ENCODE results near the gene IL9.

The IL9 gene

DNA sequence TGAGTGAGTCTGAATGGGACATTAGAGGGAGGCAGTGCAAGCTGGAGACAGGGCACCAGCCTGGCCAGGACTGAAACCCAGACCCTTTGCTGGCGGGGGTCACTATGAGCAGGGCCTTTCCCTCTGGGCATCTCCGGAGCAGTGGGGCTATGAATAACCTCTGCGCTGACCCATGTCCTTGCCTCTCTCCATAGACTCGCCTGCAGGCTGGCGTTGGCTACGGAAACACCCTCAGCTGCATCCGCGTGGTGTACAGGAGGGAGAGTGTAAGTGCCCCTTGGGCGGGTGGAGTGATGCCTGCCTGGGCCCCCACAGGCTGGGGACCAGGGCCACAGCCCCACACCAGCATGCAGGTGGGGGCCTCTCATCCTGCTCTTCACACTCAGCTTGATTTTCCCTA is 45.4 kb downstream of the IL9 start:
- no peak overlapping the region for H3K27ac ChIP-seq
- TF ChIP-seq, protein P1, sequence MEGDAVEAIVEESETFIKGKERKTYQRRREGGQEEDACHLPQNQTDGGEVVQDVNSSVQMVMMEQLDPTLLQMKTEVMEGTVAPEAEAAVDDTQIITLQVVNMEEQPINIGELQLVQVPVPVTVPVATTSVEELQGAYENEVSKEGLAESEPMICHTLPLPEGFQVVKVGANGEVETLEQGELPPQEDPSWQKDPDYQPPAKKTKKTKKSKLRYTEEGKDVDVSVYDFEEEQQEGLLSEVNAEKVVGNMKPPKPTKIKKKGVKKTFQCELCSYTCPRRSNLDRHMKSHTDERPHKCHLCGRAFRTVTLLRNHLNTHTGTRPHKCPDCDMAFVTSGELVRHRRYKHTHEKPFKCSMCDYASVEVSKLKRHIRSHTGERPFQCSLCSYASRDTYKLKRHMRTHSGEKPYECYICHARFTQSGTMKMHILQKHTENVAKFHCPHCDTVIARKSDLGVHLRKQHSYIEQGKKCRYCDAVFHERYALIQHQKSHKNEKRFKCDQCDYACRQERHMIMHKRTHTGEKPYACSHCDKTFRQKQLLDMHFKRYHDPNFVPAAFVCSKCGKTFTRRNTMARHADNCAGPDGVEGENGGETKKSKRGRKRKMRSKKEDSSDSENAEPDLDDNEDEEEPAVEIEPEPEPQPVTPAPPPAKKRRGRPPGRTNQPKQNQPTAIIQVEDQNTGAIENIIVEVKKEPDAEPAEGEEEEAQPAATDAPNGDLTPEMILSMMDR (IDR thresholded peaks at IDR 0.05), result no peak

DNA sequence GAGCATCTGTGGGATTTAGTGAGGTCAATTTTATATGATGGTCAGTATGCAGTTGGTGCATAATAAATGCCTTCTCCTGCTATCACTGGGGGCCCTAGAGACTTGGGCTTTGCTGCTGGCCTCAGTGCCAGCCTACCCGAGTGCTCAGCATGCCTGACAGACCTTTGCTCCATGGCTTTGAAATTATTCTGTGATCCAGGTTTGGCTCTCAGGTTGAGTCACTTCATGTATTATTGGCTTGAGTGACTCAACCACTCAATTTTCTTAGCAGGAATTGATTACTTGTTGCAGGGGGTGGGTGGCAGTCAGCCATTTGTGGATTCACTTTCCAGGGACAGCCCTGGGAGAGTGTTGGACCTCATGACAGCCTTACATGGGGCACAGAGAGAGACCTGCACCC is 47.7 kb downstream of the IL9 start:
- Histone ChIP-seq H3K4me3 (ENCODE audit: low read depth, low read length) (no peak overlapping the region), H3K9ac (no peak overlapping the region), H3K27ac (no peak overlapping the region), H3K36me3 (ENCODE audit: control insufficient read depth, insufficient read depth, low read length) (no peaks in the 10 kb centered on the region), H3K27me3 (ENCODE audit: control insufficient read depth, insufficient read depth, low read length) (no peaks in the 10 kb centered on the region), H2AFZ (no peak overlapping the region), H3K4me2 (ENCODE audit: low read length) (no peak overlapping the region), H3K9me3 (ENCODE audit: control insufficient read depth, low read length) (no peaks in the 10 kb centered on the region), H3K4me1 (no peaks in the 10 kb centered on the region), H3K79me2 (no peaks in the 10 kb centered on the region)
- TF ChIP-seq, protein P1 (IDR thresholded peaks at IDR 0.05), result no peak

More for the DNA sequence above, 45.4 kb downstream of the IL9 start:
- no peak overlapping the region for H3K4me2 ChIP-seq (ENCODE audit: low read length)
- no peaks in the 10 kb centered on the region for H3K27me3 ChIP-seq (ENCODE audit: control insufficient read depth, insufficient read depth, low read length)
- H3K79me2 ChIP-seq, result no peaks in the 10 kb centered on the region
- H3K4me1 ChIP-seq, result no peaks in the 10 kb centered on the region
- no peak overlapping the region for H3K4me3 ChIP-seq (ENCODE audit: low read depth, low read length)
- no peak overlapping the region for H2AFZ ChIP-seq
- no peak overlapping the region for H3K9ac ChIP-seq
- H3K9me3 ChIP-seq (ENCODE audit: control insufficient read depth, low read length), result no peaks in the 10 kb centered on the region
- no peaks in the 10 kb centered on the region for H3K36me3 ChIP-seq (ENCODE audit: control insufficient read depth, insufficient read depth, low read length)

DNA sequence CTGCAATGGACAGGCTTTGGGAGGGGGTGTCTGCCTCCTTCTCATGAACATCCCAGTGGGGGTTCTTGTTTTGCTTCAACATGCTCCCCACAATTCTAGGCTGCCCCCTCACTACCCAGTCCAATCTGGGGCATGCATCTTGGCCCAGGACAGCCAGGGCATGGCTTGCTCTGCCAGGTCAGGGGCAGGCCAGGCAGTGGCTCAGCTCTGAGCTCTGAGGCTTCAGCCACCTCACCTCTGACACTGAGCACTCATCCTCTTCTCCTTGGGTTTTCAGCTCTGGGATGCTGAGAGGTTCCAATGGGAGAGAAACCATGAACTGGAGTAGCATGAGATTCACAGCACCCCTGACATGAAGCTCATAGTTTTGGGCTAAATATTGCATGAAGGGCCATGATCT is 49.3 kb downstream of the IL9 start:
- Histone ChIP-seq H3K9ac (no peak overlapping the region), H3K4me2 (ENCODE audit: low read length) (no peak overlapping the region), H3K27me3 (ENCODE audit: control insufficient read depth, insufficient read depth, low read length) (no peaks in the 10 kb centered on the region), H3K27ac (no peak overlapping the region), H3K4me3 (ENCODE audit: low read depth, low read length) (no peak overlapping the region), H3K4me1 (no peaks in the 10 kb centered on the region), H2AFZ (no peak overlapping the region), H3K36me3 (ENCODE audit: control insufficient read depth, insufficient read depth, low read length) (no peaks in the 10 kb centered on the region), H3K9me3 (ENCODE audit: control insufficient read depth, low read length) (no peaks in the 10 kb centered on the region), H3K79me2 (no peaks in the 10 kb centered on the region)
- TF ChIP-seq, protein P1 (IDR thresholded peaks at IDR 0.05), result no peak

DNA sequence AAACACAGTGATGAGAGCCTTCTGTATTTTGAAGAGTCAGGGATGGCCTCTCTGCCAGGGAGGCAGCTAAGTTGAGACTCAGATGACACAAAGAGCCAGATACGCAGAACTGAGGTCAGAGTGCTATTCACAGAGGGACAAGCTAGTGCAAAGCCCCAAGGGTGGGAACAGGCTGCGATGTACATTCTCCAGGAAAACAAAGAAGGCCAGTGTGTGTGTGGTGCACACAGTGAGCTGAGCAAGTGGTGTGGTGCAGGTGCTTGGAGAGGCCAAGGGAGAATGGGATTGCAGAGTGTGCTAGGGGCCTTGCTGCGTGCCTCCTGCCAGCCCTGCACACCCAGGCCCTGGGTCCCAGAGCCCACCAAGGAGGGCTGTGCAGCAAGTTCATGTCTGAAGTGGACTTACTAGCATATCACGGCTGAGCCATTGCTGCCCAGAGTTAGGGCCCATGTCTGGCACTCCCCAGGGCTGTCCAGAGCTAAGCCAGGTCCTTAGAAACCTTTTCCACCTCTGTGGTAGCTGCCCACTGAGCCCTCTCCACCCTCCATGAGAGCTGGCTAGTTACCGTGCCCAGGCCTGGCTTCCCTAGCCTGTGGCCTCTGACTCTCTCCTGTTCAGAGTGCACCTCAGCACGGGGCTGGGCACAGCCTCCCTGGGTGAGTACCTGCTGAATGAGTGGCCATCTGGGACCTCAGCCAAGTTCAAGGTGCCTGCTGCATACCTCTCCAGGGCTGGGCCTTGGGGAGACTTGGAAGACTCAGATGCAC is 51.9 kb downstream of the IL9 start:
- no peak overlapping the region for H3K4me3 ChIP-seq (ENCODE audit: low read depth, low read length)
- H3K79me2 ChIP-seq, result no peaks in the 10 kb centered on the region
- H3K9me3 ChIP-seq (ENCODE audit: control insufficient read depth, low read length), result no peaks in the 10 kb centered on the region
- H3K27me3 ChIP-seq (ENCODE audit: control insufficient read depth, insufficient read depth, low read length), result no peaks in the 10 kb centered on the region
- H3K36me3 ChIP-seq (ENCODE audit: control insufficient read depth, insufficient read depth, low read length), result no peaks in the 10 kb centered on the region
- TF ChIP-seq, protein P1 (IDR thresholded peaks at IDR 0.05), result no peak
- no peak overlapping the region for H3K27ac ChIP-seq
- no peak overlapping the region for H3K9ac ChIP-seq
- H3K4me2 ChIP-seq (ENCODE audit: low read length), result no peak overlapping the region
- H2AFZ ChIP-seq, result no peak overlapping the region
- H3K4me1 ChIP-seq, result no peaks in the 10 kb centered on the region

DNA sequence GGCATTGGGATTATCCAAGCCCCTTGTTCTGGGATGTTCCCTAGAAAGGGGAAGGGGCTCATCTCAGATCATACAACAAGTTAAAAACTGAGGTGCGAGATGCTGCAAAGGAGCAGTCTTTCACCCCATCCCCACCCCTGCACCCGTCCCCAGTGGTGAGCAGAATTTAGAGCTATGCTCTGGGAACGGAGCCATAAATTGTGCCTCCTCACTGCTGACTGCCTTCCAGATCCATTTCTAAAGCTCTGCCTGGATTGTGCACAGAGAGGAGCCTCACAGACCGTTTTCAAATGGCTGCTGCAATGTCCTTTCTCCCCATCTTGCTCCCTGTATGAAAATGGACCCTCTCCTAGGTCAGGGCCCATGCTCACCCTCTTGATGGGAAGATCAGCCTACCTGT is 52.9 kb downstream of the IL9 start:
- no peak overlapping the region for H3K9ac ChIP-seq

More for the DNA sequence above, 52.9 kb downstream of the IL9 start:
- H3K36me3 ChIP-seq (ENCODE audit: control insufficient read depth, insufficient read depth, low read length), result no peaks in the 10 kb centered on the region
- H3K4me1 ChIP-seq, result no peaks in the 10 kb centered on the region
- H3K9me3 ChIP-seq (ENCODE audit: control insufficient read depth, low read length), result no peaks in the 10 kb centered on the region
- H2AFZ ChIP-seq, result no peak overlapping the region
- no peak overlapping the region for H3K4me3 ChIP-seq (ENCODE audit: low read depth, low read length)
- TF ChIP-seq, protein P1 (IDR thresholded peaks at IDR 0.05), result no peak
- no peak overlapping the region for H3K4me2 ChIP-seq (ENCODE audit: low read length)
- no peak overlapping the region for H3K27ac ChIP-seq
- H3K27me3 ChIP-seq (ENCODE audit: control insufficient read depth, insufficient read depth, low read length), result no peaks in the 10 kb centered on the region
- no peaks in the 10 kb centered on the region for H3K79me2 ChIP-seq
